Measurements from ENCODE around the gene FBN1. TPM values are rescaled to one million over a fixed set of nuclear protein-coding genes. Genes with fewer than 3 reads are reported as not detected.

The FBN1 gene
- total RNA-seq, 2 donors from 2014 or later, result 10.7 to 16.8 TPM

- ATAC-seq (no peak), DNase-seq (no peak)
- intact Hi-C loops (cut with DNase I, micrococcal nuclease), result no loop called here
Observed at GRCh38 chr15:48374472-48374871, 271.0 kb downstream of the FBN1 start.

GRCh38 chr15:48373821-48374451 lies 271.6 kb downstream of the FBN1 start:
- no peak for DNase-seq
- intact Hi-C loops (cut with DNase I, micrococcal nuclease), result no loop called here
- ATAC-seq, result no peak

- intact Hi-C loops (cut with DNase I, micrococcal nuclease), result no loop called here
- no peak for DNase-seq
- no peak for ATAC-seq
Observed at GRCh38 chr15:48371961-48372360, 273.5 kb downstream of the FBN1 start.

- no peak for DNase-seq
- ATAC-seq, result no peak
- intact Hi-C loops (cut with DNase I, micrococcal nuclease), result no loop called here
Observed at GRCh38 chr15:48371550-48371949, 274.0 kb downstream of the FBN1 start.

GRCh38 chr15:48370460-48370859 lies 275.0 kb downstream of the FBN1 start:
- intact Hi-C loops (cut with DNase I, micrococcal nuclease), result no loop called here
- DNase-seq (no peak), ATAC-seq (no peak)

- DNase-seq (no peak), ATAC-seq (no peak)
- intact Hi-C loops (cut with DNase I, micrococcal nuclease), result no loop called here
Observed at GRCh38 chr15:48367483-48367882, 278.0 kb downstream of the FBN1 start.

GRCh38 chr15:48366584-48367312 lies 278.8 kb downstream of the FBN1 start:
- ATAC-seq, result no peak
- DNase-seq, result no peak
- intact Hi-C loops (cut with DNase I, micrococcal nuclease), result no loop called here

GRCh38 chr15:48365575-48365974 lies 279.9 kb downstream of the FBN1 start:
- ATAC-seq, result no peak
- DNase-seq, result no peak
- intact Hi-C loops (cut with DNase I, micrococcal nuclease), result no loop called here

GRCh38 chr15:48363474-48363873 lies 282.0 kb downstream of the FBN1 start:
- no peak for DNase-seq
- intact Hi-C loops (cut with DNase I, micrococcal nuclease), result no loop called here

GRCh38 chr15:48361685-48362084 lies 283.8 kb downstream of the FBN1 start:
- DNase-seq (no peak), ATAC-seq (no peak)
- intact Hi-C loops (cut with DNase I, micrococcal nuclease), result no loop called here

More at GRCh38 chr15:48363474-48363873, 282.0 kb downstream of the FBN1 start:
- ATAC-seq, result no peak

- no peak for DNase-seq
- ATAC-seq, result no peak
- intact Hi-C loops (cut with DNase I, micrococcal nuclease), result no loop called here
Observed at GRCh38 chr15:48360841-48361240, 284.7 kb downstream of the FBN1 start.

Other genes starting within 250 kb of the FBN1 start
- 1 to 10 TPM; 5.9 to 7.8 TPM for gene CEP152, start 165.4 kb upstream of the FBN1 start, total RNA-seq
- gene EID1, start 232.4 kb upstream of the FBN1 start, total RNA-seq, result 10 to 100 TPM; 47.1 to 65.8 TPM

Measured in left colon (tissue), 2 donors.